Daoy (cell line): ENCODE results near the gene C1orf50. TPM values are rescaled to one million over a fixed set of nuclear protein-coding genes. Genes with fewer than 3 reads are reported as not detected.

Source experiments
- DNase-seq: peaks from one replicate; pipeline ENCODE4 v3.0.0-alpha.2; 2015; ENCODE audit warnings: low read depth
- total RNA-seq: library from RNA; depleted of rRNA; stranded (reverse); fragments of >200 nt; shearing (Covaris generic); gene quantifications from 2 replicates; pipeline ENCODE4 v1.2.3, GENCODE V29; 2014

The C1orf50 gene
- total RNA-seq, 1 experiment from 2014 or later, result 2.5 TPM

GRCh38 chr1:42759114-42759513, 7.9 kb upstream of the C1orf50 start:
- DNase-seq, result no peak

- no peak for DNase-seq
Observed at GRCh38 chr1:42761567-42761966, 5.5 kb upstream of the C1orf50 start.

DNA sequence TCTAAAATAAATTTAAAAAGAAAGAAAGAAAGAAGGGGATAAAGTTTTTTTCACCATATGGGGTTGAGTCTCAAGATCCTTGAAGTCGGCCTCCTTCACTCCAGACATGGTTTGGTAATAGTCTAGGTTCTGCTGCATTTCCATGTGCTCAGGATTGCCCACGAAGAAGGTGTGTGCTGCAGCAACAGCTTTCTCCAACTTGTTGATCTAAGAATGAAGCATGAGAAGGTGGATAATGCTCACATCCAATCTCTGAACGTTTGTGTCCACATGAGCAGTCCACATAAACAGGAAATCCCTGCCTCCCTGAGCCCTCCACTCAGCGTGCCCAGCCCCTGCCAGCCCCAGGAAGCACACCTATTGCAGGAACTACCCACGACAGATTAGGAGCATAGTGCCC, 4.8 kb upstream of the C1orf50 start:
- DNase-seq, result no peak

- no peak for DNase-seq
Observed at GRCh38 chr1:42765269-42765668, 1.8 kb upstream of the C1orf50 start.

- peak; percentile 88 for DNase-seq
Observed at GRCh38 chr1:42765832-42766740, 963 bp upstream of the C1orf50 start.

- no peak for DNase-seq
Observed at GRCh38 chr1:42767510-42768000, 506 bp downstream of the C1orf50 start.

GRCh38 chr1:42768172-42768571, 1.1 kb downstream of the C1orf50 start:
- DNase-seq, result no peak

DNA sequence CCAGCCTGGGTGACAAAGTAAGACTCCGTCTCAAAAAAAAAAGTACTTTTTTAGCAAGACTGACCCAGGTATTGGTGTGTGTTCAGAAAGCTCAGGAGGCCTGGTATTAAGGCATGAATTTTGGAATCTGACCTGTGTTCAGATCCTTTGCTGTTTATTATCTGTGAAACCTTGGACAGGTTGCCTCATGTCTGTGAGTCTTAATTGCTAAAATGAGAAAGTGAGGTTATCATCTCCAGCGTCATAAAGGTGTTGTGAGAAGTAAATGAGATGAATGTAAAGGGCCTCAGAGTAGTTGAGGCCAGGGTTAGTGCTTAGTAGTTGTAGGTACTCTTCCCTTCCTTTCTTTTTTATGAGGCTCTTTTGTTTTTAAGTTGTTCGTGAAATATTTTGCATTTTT, 2.8 kb downstream of the C1orf50 start:
- DNase-seq, result no peak

DNA sequence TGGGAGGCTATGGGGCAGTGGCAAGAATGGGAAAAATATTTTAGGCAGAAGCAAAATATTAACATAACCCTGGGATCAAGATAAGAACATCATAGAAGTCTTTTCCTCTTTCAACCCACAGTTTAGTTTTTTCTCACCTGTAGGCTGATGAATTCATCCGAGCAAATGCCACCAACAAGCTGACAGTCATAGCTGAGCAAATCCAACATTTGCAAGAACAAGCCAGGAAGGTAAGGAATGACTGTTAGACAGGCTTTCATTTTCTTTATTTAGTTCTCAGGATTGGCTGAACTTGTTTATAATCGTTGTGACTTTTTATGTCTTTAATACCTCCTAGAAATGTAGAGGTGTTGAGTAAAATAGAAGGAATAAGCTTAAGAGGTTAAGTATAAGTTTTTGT, 6.4 kb downstream of the C1orf50 start:
- DNase-seq, result no peak

DNA sequence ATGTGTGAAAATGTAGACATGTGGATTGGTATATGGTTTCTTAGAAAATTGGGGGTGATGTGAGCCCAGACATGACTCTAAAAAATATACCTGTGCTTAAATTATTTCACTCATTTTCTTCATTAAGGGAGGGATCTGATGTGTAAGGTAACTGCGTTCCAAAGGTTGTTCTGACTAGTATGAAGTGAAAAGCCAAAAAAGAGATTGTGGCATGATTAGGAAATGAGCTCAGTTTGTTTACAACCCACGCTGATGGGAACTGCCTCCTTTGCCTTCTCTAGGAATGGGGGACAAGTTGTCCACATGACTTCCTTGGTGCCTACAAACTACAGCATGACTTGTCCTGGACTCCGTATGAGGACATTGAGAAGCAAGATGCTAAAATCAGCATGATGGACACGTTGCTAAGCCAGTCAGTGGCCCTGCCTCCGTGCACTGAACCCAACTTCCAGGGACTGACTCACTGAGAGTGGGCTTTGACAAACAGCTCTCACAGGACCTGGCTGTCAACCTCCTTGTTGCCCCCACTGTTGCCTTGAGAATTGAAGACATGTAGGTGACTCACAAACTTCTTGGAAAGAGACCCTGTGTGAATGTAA, 8.0 kb downstream of the C1orf50 start:
- no peak for DNase-seq

DNA sequence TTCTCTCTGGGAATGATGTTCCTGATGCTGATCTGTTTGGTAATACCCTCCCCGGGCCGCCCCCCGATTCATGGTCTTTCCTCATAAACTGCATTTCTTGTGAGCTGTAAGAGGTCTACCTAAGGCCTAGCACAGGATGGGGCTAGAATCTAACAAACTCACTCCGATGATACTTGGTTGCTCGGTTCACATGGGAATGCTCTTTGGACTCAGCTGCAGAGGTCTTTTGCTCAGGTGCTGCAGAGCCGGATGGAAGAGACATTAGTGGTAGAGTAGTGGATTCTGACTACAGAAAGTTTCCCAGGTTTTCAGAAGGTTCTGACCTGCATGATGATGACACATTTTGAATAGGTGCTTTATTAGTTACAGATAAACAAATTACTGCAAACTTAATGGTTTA, 9.5 kb downstream of the C1orf50 start:
- no peak for DNase-seq

GRCh38 chr1:42777852-42778251, 10.8 kb downstream of the C1orf50 start:
- DNase-seq, result peak; percentile 19

DNA sequence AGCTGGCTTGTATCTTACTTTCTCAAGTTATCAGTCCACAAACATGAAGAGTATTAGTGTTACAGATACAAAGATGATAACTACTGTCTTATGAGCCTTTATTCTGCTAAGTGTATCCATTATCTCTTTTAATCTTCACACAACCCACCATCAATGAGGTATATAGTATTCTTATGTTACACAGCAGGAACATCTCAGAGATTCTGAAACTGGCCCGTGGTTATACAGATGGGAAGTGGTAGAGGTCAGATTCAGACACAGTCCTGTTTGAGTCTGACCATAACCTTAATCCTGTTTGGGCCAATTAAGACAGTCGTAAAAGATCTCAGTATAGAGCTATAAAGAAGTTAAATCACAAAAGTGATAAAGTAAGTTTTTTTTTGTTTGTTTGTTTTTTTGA, 12.7 kb downstream of the C1orf50 start:
- DNase-seq, result no peak

GRCh38 chr1:42780176-42780575, 13.1 kb downstream of the C1orf50 start:
- DNase-seq, result no peak

DNA sequence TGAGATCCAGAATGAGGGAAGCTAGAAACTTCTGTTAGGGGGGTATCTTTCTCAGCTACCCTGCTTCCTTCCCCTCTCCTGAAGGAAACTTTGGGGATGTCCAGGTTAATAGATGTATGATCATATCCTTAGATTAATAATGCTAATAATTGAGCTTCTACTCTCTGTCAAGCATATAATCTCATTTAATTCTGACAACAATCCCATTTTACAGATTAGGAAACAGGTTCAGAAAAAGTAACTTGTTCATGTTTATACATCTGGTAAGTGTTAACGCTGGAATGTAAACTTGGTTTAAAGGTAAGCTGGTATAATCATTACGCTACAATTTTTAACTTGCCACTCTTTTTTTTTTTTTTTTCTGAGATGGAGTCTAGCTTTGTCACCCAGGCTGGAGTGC, 16.0 kb downstream of the C1orf50 start:
- DNase-seq, result no peak

DNA sequence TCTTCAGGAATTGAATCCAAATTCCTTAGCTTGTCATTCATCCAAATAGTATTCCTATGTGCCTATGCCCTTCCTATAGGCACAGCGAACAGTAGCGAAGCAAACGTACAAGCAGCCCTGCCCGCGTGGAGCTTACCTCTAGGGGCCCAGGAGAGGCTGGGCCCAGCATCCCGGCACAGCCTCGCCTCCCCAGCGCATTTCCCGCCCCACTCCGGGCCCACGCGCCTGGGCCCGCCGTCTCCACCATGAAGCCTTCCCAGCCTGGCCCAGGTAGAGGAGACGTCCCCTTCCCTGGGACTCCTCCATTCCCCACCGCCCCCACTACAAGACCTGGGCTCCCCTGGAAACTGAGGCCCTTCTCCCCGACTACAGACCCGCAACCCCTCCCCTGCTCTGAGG, 17.5 kb downstream of the C1orf50 start:
- no peak for DNase-seq

DNA sequence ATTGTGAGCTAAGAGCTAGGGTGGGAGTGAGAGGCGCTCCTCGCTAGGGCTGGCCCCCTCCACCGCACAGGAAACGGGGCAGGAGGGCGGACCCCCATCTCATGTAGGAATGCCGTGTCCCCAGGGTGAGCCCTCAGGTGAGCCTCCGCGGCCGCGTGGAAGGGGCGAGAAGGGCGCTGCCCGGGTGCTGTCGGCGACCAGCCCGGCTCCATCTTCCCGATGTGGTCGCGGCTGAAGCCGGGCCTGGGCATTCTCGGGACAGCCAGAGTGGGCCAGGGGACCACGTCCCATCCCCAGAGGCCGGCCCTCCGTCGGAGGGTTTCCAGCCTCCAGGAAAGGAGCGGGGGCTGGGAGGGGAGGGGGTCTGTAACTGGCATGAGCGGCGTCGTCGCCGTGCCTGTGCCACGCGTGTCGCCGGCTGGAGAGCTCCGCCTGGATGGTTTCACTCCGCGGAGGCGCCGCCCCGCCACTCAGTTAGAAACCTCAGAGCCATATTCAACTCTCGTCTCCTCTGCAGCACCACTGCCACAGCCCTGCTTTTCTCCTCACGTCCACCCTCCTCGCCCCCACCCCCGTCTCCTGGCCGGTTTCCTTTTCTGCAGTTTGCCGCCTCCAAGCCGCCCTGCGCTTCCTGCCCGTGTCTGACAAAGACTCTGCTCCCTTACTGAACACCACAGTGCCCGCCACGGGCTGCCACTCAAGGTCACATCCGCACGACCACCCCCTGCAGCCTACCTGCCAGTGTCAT, 18.1 kb downstream of the C1orf50 start, which contains the start of gene TMEM269:
Gene TMEM269 (plus strand): TSS at position 46 of the 748 bp plus-strand sequence. CDS start 4,903 bp downstream, outside the sequence.
- peak; percentile 17 for DNase-seq

DNA sequence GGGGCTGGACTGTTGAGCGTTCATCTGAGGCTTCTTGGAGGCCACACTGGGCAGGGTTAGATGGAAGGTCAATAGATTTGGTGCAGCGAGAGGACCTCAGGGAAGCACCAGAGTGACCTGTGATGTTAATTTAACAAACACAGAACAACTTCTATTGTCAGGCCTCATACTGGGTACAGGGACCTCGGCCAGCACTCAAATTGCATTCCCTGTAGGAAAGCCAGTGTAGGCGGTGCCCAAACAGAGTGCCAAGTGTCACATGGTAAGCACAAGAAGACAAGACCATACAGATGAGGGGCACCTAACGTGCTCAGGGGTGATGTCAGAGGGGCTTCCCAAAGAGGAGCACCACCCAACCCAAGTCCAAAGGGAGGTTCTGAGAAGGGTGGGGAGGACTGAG, 19.0 kb downstream of the C1orf50 start:
- DNase-seq, result no peak

DNA sequence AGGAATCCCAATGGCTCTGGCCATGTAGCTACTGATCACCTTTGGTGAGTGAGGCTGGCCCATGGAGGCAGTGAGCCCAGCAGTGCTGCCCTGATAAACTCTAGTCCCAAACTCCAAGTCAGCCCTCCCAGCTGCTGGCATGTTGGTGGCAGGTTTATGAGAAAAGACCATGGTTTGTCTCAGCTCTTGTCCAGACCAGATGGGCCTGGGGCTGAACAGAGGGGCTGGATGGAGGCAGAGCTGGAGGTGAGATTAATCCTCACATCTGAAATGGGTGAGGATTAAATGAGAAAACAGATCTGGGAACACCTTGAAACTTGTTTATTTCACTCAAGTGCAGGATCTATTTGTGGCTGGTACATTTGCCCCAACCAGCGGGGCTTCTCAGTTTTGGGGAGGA, 21.0 kb downstream of the C1orf50 start:
- DNase-seq, result no peak

- no peak for DNase-seq
Observed at GRCh38 chr1:42793824-42794223, 26.8 kb downstream of the C1orf50 start.

DNA sequence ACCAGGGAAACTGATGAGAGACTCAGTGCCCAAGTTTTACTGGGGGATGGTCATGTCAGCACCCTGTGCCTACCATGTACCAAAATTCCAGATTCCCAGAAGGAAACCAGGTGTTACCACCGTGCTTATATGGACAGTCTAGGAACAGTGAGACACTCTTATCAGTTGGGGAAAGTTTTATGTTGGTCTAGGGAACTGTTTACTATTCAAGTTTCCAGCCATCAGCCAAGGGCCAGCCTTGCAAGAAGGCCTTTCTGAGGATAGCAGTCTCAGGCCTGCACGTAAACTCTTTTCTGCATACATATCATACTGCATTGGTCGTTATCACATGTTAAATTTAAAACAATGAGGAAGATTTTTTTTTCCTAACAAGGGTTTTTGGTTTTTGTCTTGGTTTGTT, 30.4 kb downstream of the C1orf50 start:
- no peak for DNase-seq

GRCh38 chr1:42797979-42798378, 30.9 kb downstream of the C1orf50 start:
- no peak for DNase-seq
